GM18526 (cell line): ENCODE data around the gene PSIP1.

ENCODE experiments used
- POLR2A ChIP-seq: IDR thresholded peaks from 3 replicates; pipeline ENCODE4 v1.6.1; 2011; ENCODE audit not compliant: insufficient read length; ENCODE audit errors: extremely low read depth

PSIP1 gene

DNA sequence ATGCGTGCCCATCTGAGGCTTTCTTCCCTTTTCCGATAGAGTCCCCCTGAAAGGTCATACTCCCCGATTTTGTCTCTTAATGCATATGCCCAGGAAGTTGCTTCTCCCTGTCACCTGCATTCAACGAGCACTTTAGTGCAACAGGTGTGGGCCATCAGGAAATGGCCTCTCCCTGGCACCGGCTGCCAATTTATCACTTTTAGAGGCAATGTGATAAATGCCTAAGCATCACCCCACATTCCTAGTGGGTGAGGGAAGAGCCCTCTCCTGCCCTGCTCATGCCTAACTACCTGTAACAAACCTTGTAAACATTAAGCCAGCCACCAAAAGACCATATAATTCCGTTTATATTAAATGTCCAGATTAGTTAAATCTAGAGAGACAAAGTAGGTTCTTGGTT lies 89.2 kb downstream of the PSIP1 start:
- no peak for TF ChIP-seq POLR2A

DNA sequence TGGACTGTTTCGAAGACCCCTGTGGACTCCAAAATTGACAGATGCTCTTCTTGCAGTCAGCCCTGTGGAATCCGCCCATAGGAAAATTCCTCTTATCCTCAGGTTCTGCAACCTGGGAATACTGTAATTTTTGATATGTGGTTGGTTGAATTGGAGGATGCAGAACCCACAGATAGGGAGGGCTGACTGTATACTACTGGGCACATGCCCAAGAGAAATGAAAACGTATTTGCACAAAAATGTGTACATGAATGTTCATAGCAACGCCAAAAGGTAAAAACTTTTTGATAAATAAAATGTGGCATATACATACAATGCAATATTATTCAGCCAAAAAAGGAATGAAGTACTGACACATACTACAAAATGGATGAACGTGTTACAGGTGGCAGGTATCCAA lies 90.0 kb downstream of the PSIP1 start:
- TF ChIP-seq POLR2A = no peak

DNA sequence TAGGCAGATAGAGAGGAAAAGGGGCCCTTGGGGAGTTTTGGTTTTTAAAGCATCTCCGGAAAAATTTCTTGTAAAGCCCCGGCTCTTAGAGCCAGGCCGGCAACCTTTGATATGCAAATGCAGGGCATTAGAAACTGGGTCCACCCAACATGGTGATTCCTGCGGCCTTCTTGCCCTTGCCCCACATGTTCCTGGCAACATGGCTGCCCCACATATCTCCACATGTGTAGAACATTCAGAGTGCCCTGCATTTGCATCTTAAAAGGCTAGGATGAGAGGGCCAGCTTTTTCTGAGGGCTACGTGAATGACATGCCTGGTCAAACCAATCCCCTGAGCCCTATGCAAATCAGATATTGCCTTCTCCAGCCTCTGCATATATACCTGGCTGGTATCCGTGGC lies 93.1 kb downstream of the PSIP1 start:
- TF ChIP-seq POLR2A = no peak

DNA sequence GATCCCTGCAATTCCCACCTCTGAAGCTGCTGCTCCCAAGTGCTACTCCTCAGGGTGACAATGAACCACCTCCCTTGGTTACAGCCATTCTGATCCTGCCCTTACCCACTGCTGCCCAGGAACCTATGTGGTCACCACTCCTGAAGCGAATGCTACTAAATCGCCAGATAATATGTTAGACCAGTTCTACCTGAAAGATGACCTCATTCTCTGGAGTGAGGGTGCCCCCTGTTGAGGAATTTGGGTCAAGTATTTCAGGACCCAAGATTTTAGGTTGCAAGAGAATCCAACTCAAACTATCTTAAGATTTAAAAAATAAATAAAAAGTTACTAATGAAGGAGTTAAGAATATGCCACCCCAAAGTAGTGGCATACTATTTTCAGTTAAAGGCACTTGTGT lies 93.9 kb downstream of the PSIP1 start:
- TF ChIP-seq POLR2A = no peak
